Activated naive CD8-positive, alpha-beta T cell treated with anti-CD3 and anti-CD28 coated beads, Interleukin-2, amount 50 U/mL, for 24 hours (primary cell): Measurements from ENCODE around the gene C16orf74.
A peak's percentile ranks its signal among the peaks of the same experiment; 100 is the strongest.

ENCODE experiments used
- ATAC-seq: fragments of 150-1000 bp; cut with Tn5 transposase; one replicate; pipeline ENCODE4 v1.10.0; 2021
- DNase-seq: peaks from one replicate; pipeline ENCODE4 v3.0.0; 2021
- H3K27ac Mint-ChIP-seq: one replicate; pipeline ENCODE4 v1.8.0; 2021; ENCODE audit warnings: mild to moderate bottlenecking, mixed read lengths
- H3K27me3 Mint-ChIP-seq: one replicate; pipeline ENCODE4 v1.8.0; 2021; ENCODE audit warnings: mixed read lengths
- H3K36me3 Mint-ChIP-seq: one replicate; pipeline ENCODE4 v1.8.0; 2021; ENCODE audit warnings: low read depth, mixed read lengths
- H3K4me1 Mint-ChIP-seq: one replicate; pipeline ENCODE4 v1.8.0; 2021; ENCODE audit warnings: mixed read lengths
- H3K4me3 Mint-ChIP-seq: one replicate; pipeline ENCODE4 v1.8.0; 2021; ENCODE audit warnings: mild to moderate bottlenecking, moderate library complexity, mixed read lengths
- H3K9me3 Mint-ChIP-seq: one replicate; pipeline ENCODE4 v1.8.0; 2021; ENCODE audit warnings: mixed read lengths

The C16orf74 gene

GRCh38 chr16:85782451-85782850 is 31.6 kb upstream of the C16orf74 start:
- ATAC-seq (no peak), DNase-seq (no peak)
- no peaks in the 10 kb centered on the region for H3K9me3 Mint-ChIP-seq
- no peaks in the 10 kb centered on the region for H3K27me3 Mint-ChIP-seq
- H3K4me3 Mint-ChIP-seq: no peak overlapping the region
- no peak overlapping the region for H3K27ac Mint-ChIP-seq
- H3K36me3 Mint-ChIP-seq: peaks cover 47% of the 10 kb centered on the region
- peaks cover 8% of the 10 kb centered on the region for H3K4me1 Mint-ChIP-seq

- DNase-seq (no peak), ATAC-seq (no peak)
- no peaks in the 10 kb centered on the region for H3K9me3 Mint-ChIP-seq
- peaks cover 8% of the 10 kb centered on the region for H3K4me1 Mint-ChIP-seq
- H3K27ac Mint-ChIP-seq: no peak overlapping the region
- no peak overlapping the region for H3K4me3 Mint-ChIP-seq
- H3K36me3 Mint-ChIP-seq: peaks cover 46% of the 10 kb centered on the region
- no peaks in the 10 kb centered on the region for H3K27me3 Mint-ChIP-seq
Measured at GRCh38 chr16:85781695-85782370, 30.9 kb upstream of the C16orf74 start.

- Mint-ChIP-seq H3K27me3 (no peaks in the 10 kb centered on the region), H3K27ac (no peak overlapping the region), H3K4me3 (no peak overlapping the region), H3K9me3 (no peaks in the 10 kb centered on the region), H3K4me1 (peaks cover 8% of the 10 kb centered on the region), H3K36me3 (peaks cover 46% of the 10 kb centered on the region)
- DNase-seq (no peak), ATAC-seq (no peak)
Measured at GRCh38 chr16:85781156-85781555, 30.3 kb upstream of the C16orf74 start.

- Mint-ChIP-seq H3K9me3 (no peaks in the 10 kb centered on the region), H3K27ac (no peak overlapping the region), H3K4me3 (no peak overlapping the region), H3K27me3 (no peaks in the 10 kb centered on the region), H3K36me3 (peaks cover 39% of the 10 kb centered on the region), H3K4me1 (peaks cover 8% of the 10 kb centered on the region)
- DNase-seq (no peak), ATAC-seq (no peak)
Measured at GRCh38 chr16:85780281-85780680, 29.4 kb upstream of the C16orf74 start.

GRCh38 chr16:85778873-85779272 is 28.0 kb upstream of the C16orf74 start:
- Mint-ChIP-seq H3K27me3 (no peaks in the 10 kb centered on the region), H3K4me3 (no peak overlapping the region), H3K36me3 (peaks cover 39% of the 10 kb centered on the region), H3K9me3 (no peaks in the 10 kb centered on the region), H3K4me1 (peaks cover 8% of the 10 kb centered on the region), H3K27ac (no peak overlapping the region)
- DNase-seq: peak; percentile 30
- ATAC-seq: peak; percentile 85

- ATAC-seq (no peak), DNase-seq (no peak)
- peaks cover 8% of the 10 kb centered on the region for H3K4me1 Mint-ChIP-seq
- no peak overlapping the region for H3K4me3 Mint-ChIP-seq
- no peaks in the 10 kb centered on the region for H3K27me3 Mint-ChIP-seq
- no peak overlapping the region for H3K27ac Mint-ChIP-seq
- peaks cover 38% of the 10 kb centered on the region for H3K36me3 Mint-ChIP-seq
- no peaks in the 10 kb centered on the region for H3K9me3 Mint-ChIP-seq
Measured at GRCh38 chr16:85777583-85778310, 26.9 kb upstream of the C16orf74 start.

- Mint-ChIP-seq H3K9me3 (no peaks in the 10 kb centered on the region), H3K4me1 (peaks cover 8% of the 10 kb centered on the region), H3K27ac (no peak overlapping the region), H3K4me3 (no peak overlapping the region), H3K36me3 (peaks cover 27% of the 10 kb centered on the region), H3K27me3 (no peaks in the 10 kb centered on the region)
- ATAC-seq (no peak), DNase-seq (no peak)
Measured at GRCh38 chr16:85774811-85775210, 23.9 kb upstream of the C16orf74 start.

- H3K36me3 Mint-ChIP-seq: peaks cover 23% of the 10 kb centered on the region
Measured at GRCh38 chr16:85774136-85774535, 23.2 kb upstream of the C16orf74 start.

GRCh38 chr16:85773044-85773443 is 22.1 kb upstream of the C16orf74 start:
- H3K4me1 Mint-ChIP-seq: no peaks in the 10 kb centered on the region
- no peak overlapping the region for H3K27ac Mint-ChIP-seq
- no peaks in the 10 kb centered on the region for H3K9me3 Mint-ChIP-seq
- H3K4me3 Mint-ChIP-seq: no peak overlapping the region
- DNase-seq: no peak
- no peaks in the 10 kb centered on the region for H3K27me3 Mint-ChIP-seq
- H3K36me3 Mint-ChIP-seq: peaks cover 13% of the 10 kb centered on the region
- ATAC-seq: no peak

More at GRCh38 chr16:85774136-85774535, 23.2 kb upstream of the C16orf74 start:
- Mint-ChIP-seq H3K9me3 (no peaks in the 10 kb centered on the region), H3K27me3 (no peaks in the 10 kb centered on the region), H3K4me3 (no peak overlapping the region), H3K4me1 (peaks cover 5% of the 10 kb centered on the region), H3K27ac (no peak overlapping the region)
- DNase-seq: no peak
- ATAC-seq: no peak

GRCh38 chr16:85770741-85771140 is 19.8 kb upstream of the C16orf74 start:
- H3K9me3 Mint-ChIP-seq: no peaks in the 10 kb centered on the region
- H3K27me3 Mint-ChIP-seq: no peaks in the 10 kb centered on the region
- H3K27ac Mint-ChIP-seq: no peak overlapping the region

GRCh38 chr16:85768199-85768598 is 17.3 kb upstream of the C16orf74 start:
- ATAC-seq: no peak
- H3K36me3 Mint-ChIP-seq: peaks cover 6% of the 10 kb centered on the region

More at GRCh38 chr16:85770741-85771140, 19.8 kb upstream of the C16orf74 start:
- peaks cover 6% of the 10 kb centered on the region for H3K36me3 Mint-ChIP-seq
- no peak for DNase-seq
- no peak for ATAC-seq
- H3K4me3 Mint-ChIP-seq: no peak overlapping the region
- H3K4me1 Mint-ChIP-seq: peaks cover 1% of the 10 kb centered on the region

GRCh38 chr16:85767531-85767930 is 16.6 kb upstream of the C16orf74 start:
- Mint-ChIP-seq H3K4me3 (no peak overlapping the region), H3K27me3 (no peaks in the 10 kb centered on the region), H3K36me3 (peaks cover 6% of the 10 kb centered on the region), H3K27ac (no peak overlapping the region), H3K4me1 (peaks cover 1% of the 10 kb centered on the region), H3K9me3 (no peaks in the 10 kb centered on the region)
- no peak for ATAC-seq
- no peak for DNase-seq

More at GRCh38 chr16:85768199-85768598, 17.3 kb upstream of the C16orf74 start:
- no peak for DNase-seq
- no peak overlapping the region for H3K4me3 Mint-ChIP-seq
- no peak overlapping the region for H3K27ac Mint-ChIP-seq
- no peaks in the 10 kb centered on the region for H3K27me3 Mint-ChIP-seq
- peaks cover 1% of the 10 kb centered on the region for H3K4me1 Mint-ChIP-seq
- H3K9me3 Mint-ChIP-seq: no peaks in the 10 kb centered on the region

- no peak for DNase-seq
- peaks cover 3% of the 10 kb centered on the region for H3K36me3 Mint-ChIP-seq
- no peaks in the 10 kb centered on the region for H3K27me3 Mint-ChIP-seq
- no peak for ATAC-seq
- H3K4me1 Mint-ChIP-seq: peaks cover 1% of the 10 kb centered on the region
- H3K9me3 Mint-ChIP-seq: no peaks in the 10 kb centered on the region
- H3K4me3 Mint-ChIP-seq: no peak overlapping the region
- no peak overlapping the region for H3K27ac Mint-ChIP-seq
Measured at GRCh38 chr16:85765767-85766166, 14.9 kb upstream of the C16orf74 start.

GRCh38 chr16:85765211-85765610 is 14.3 kb upstream of the C16orf74 start:
- Mint-ChIP-seq H3K4me1 (peaks cover 1% of the 10 kb centered on the region), H3K9me3 (no peaks in the 10 kb centered on the region), H3K27ac (no peak overlapping the region), H3K36me3 (no peaks in the 10 kb centered on the region), H3K27me3 (no peaks in the 10 kb centered on the region), H3K4me3 (no peak overlapping the region)
- no peak for ATAC-seq
- no peak for DNase-seq

- peaks cover 14% of the 10 kb centered on the region for H3K27me3 Mint-ChIP-seq
- no peak overlapping the region for H3K27ac Mint-ChIP-seq
- H3K9me3 Mint-ChIP-seq: no peaks in the 10 kb centered on the region
- H3K36me3 Mint-ChIP-seq: no peaks in the 10 kb centered on the region
- no peak overlapping the region for H3K4me3 Mint-ChIP-seq
- DNase-seq: no peak
- no peak for ATAC-seq
- H3K4me1 Mint-ChIP-seq: peaks cover 15% of the 10 kb centered on the region
Measured at GRCh38 chr16:85763616-85764015, 12.7 kb upstream of the C16orf74 start.
